HG02870 (cell line): ENCODE measurements around the gene NCEH1.
A peak's percentile ranks its signal among the peaks of the same experiment; 100 is the strongest.

Experiments
- ATAC-seq: cut with Tn5 transposase; IDR thresholded peaks from one replicate; pipeline ENCODE4 v1.9.1; 2021; ENCODE audit warnings: mild to moderate bottlenecking, moderate library complexity; ENCODE audit not compliant: unreplicated experiment

The NCEH1 gene

DNA sequence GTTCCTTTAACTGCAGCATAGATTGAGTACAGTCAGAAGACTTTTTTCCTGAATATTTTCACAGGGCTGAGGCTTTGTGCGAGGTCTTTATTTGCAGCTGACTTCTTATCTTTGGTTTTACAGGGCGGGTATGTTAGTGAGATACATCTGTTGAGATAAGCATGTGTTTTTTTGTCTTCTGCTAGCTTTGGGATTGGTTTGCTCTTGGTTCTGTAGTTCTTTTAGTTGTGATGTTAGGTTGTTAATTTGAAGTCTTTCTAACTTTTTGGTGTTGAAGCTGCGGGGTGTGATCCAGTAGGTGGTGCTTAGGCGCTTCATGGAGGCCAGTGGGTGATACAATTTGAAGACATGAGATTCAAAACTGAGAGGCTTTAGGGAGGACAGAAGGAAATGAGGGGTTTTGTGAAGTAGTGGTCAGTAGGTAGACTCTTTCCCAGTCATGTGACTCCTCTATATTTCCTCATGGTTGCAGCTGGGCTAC lies 119.7 kb downstream of the NCEH1 start:
- ATAC-seq, result no peak

DNA sequence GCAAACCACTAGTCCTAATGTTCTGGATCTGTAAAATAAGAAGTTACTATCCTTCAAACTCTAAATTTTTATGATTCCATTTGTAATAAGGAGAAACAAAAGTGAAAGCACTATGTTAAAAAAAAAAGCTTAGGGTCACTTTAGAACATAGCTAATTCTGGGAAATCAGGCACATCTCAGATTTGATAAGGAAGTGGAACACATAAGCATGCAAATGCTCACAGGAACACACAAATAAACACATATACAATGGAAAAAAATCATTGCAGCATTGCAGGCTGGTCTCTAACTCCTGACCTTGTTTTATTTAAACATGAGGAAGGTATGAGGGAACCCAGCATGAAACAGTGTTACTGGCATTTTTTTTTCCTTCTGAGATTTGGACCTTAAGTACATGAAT lies 124.4 kb downstream of the NCEH1 start:
- ATAC-seq, result no peak

DNA sequence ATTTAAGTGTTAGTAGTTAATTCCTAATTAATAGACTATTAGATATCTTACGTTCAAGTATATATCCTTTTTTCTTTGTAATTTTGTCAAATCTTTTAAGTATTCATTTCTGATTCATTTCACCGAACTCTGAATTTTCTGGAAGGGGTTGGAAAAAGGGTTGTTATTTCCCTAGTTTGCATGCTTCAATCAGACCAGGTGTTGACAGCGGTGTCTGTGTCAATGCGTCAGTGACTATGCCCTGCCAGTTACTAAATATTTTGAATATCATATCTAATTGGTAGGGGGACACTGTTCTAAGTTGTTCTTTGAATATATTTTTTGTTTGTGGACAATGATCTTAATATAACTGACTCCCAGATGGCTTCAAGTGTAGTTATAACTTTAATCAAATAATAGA lies 124.9 kb downstream of the NCEH1 start:
- no peak for ATAC-seq

DNA sequence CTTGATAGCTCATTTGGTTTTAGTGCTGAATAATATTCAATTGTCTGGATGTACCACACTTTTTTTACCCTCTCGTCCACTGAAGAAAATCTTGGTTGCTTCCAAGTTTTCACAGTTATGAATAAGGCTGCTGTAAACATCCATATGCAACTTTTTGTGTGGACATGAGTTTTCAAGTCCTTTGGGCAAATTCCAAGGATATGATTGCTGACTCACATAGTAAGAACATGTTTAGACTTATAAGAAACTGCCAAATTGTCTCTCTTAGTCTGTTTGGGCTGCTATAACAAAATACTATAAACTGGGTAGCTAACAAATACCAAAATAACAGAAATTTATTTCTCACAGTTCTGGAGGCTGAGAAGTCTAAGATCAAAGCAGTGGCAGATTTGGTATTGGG lies 128.2 kb downstream of the NCEH1 start:
- no peak for ATAC-seq

DNA sequence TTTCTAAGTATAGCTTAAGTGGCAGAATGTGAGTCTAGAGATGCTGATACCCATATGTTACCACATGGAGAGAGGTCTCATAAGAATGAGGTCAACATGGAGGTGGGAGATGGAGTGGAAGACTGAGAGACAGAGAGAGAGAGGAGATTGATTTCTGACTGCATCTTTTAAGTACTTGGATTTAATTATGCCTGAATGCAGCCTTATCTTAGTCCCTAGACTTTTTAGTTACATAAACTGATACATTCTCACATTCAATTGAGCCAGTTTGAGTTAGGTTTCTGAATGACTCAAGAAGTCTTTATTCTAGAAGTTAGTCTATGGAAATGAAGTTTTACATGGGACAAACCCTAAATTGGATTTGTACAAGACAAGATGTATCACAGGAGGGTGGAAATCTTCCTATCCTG lies 129.1 kb downstream of the NCEH1 start:
- ATAC-seq, result peak; percentile 44

DNA sequence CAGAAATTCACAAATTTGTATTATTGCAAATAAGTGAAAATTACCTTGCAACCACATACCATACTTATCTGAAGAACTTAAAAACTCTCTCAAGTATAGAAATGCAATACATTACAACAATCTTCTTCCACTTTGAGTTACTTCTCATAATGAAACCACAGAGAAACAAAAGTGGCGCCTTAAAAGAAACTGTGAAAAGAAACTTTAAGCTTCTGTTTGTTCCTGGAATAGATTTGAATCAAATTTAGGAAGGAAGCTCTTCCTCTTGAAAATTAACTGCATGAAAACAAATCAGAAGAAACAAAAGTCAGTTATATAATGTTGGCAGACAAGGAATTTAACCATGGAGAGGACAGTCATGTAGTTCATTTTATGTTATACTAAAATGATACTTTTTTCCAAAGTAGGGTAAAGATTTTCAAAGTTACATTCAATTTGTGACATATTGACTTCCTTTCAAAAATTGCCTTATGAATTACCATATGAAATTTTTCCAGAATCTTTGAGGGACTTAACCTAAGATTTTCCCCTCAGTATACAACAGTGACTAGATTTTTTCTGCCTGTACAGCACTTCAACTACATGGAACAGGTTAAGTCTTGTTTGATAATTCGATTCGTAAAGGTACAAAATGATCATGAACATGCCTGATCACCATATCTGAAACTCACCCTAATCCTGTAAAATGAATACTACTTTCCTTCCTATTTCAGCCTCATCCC lies 130.0 kb downstream of the NCEH1 start:
- peak; percentile 87 for ATAC-seq
